SW480 (cell line): ENCODE measurements around the gene CDC42EP4.
"Not testable (repeated sequence)": the region's sequence is repeated elsewhere in the genome, so short reads cannot be mapped to it uniquely, and the experiment has no call there.

Source experiments
- DNase-seq: peaks from one replicate; pipeline ENCODE4 v3.0.0-alpha.2; 2016; ENCODE audit warnings: low spot score

The CDC42EP4 gene

GRCh38 chr17:73342541-73343167 lies 30.9 kb upstream of the CDC42EP4 start:
- no peak for DNase-seq

- DNase-seq = no peak
Measured at GRCh38 chr17:73342050-73342522, 30.3 kb upstream of the CDC42EP4 start.

GRCh38 chr17:73341350-73342049 lies 29.7 kb upstream of the CDC42EP4 start:
- DNase-seq = no peak

- peak; percentile 93 for DNase-seq
Measured at GRCh38 chr17:73340093-73340596, 28.3 kb upstream of the CDC42EP4 start.

GRCh38 chr17:73338566-73339197 lies 26.9 kb upstream of the CDC42EP4 start:
- no peak for DNase-seq

GRCh38 chr17:73338050-73338521 lies 26.3 kb upstream of the CDC42EP4 start:
- DNase-seq = no peak

GRCh38 chr17:73337330-73337710 lies 25.5 kb upstream of the CDC42EP4 start:
- DNase-seq = no peak

- no peak for DNase-seq
Measured at GRCh38 chr17:73336408-73337329, 24.9 kb upstream of the CDC42EP4 start.

- DNase-seq = peak; percentile 42
Measured at GRCh38 chr17:73335591-73336407, 24.0 kb upstream of the CDC42EP4 start.

- no peak for DNase-seq
Measured at GRCh38 chr17:73334771-73335513, 23.1 kb upstream of the CDC42EP4 start.

- not testable (repeated sequence) for DNase-seq
Measured at GRCh38 chr17:73333445-73333844, 21.6 kb upstream of the CDC42EP4 start.

GRCh38 chr17:73331060-73331459 lies 19.3 kb upstream of the CDC42EP4 start:
- DNase-seq = no peak

- DNase-seq = no peak
Measured at GRCh38 chr17:73327676-73328075, 15.9 kb upstream of the CDC42EP4 start.

- DNase-seq = no peak
Measured at GRCh38 chr17:73325527-73325842, 13.7 kb upstream of the CDC42EP4 start.

- DNase-seq = no peak
Measured at GRCh38 chr17:73324711-73325526, 13.1 kb upstream of the CDC42EP4 start.

GRCh38 chr17:73324160-73324475 lies 12.3 kb upstream of the CDC42EP4 start:
- no peak for DNase-seq

GRCh38 chr17:73323409-73324159 lies 11.8 kb upstream of the CDC42EP4 start:
- no peak for DNase-seq

GRCh38 chr17:73320601-73321264 lies 8.9 kb upstream of the CDC42EP4 start:
- peak; percentile 42 for DNase-seq
